HG03159 (cell line): Measurements from ENCODE around the gene ADGRG6.
A peak's percentile ranks its signal among the peaks of the same experiment; 100 is the strongest.
"Not testable (repeated sequence)": the region's sequence is repeated elsewhere in the genome, so short reads cannot be mapped to it uniquely, and the experiment has no call there.

ENCODE experiments used
- ATAC-seq: cut with Tn5 transposase; IDR thresholded peaks from one replicate; pipeline ENCODE4 v1.9.1; 2021; ENCODE audit warnings: mild to moderate bottlenecking, moderate library complexity; ENCODE audit not compliant: unreplicated experiment

ADGRG6 gene

GRCh38 chr6:142301651-142302391 lies at the start of gene ADGRG6:
Gene ADGRG6 (plus strand): TSS chr6:142302007. CDS start chr6:142302330, 323 bp downstream.
- ATAC-seq, result peak; percentile 86

GRCh38 chr6:142254513-142254912 lies 47.3 kb upstream of the ADGRG6 start:
- ATAC-seq, result no peak

- no peak for ATAC-seq
These were observed 46.0 kb upstream of the ADGRG6 start for GRCh38 chr6:142255785-142256184.

- ATAC-seq, result no peak
These were observed 43.5 kb upstream of the ADGRG6 start for GRCh38 chr6:142258305-142258704.

- ATAC-seq, result no peak
These were observed 43.0 kb upstream of the ADGRG6 start for GRCh38 chr6:142258757-142259156.

GRCh38 chr6:142260748-142261147 lies 41.1 kb upstream of the ADGRG6 start:
- ATAC-seq, result no peak

GRCh38 chr6:142262231-142262630 lies 39.6 kb upstream of the ADGRG6 start:
- ATAC-seq, result no peak

- no peak for ATAC-seq
These were observed 36.3 kb upstream of the ADGRG6 start for GRCh38 chr6:142265476-142265875.

GRCh38 chr6:142266060-142266459 lies 35.7 kb upstream of the ADGRG6 start:
- no peak for ATAC-seq

- no peak for ATAC-seq
These were observed 30.3 kb upstream of the ADGRG6 start for GRCh38 chr6:142271476-142271875.

GRCh38 chr6:142274656-142275055 lies 27.2 kb upstream of the ADGRG6 start:
- no peak for ATAC-seq

- ATAC-seq, result no peak
These were observed 26.4 kb upstream of the ADGRG6 start for GRCh38 chr6:142275236-142276006.

GRCh38 chr6:142276256-142276655 lies 25.6 kb upstream of the ADGRG6 start:
- ATAC-seq, result no peak

GRCh38 chr6:142279350-142280180 lies 22.2 kb upstream of the ADGRG6 start:
- no peak for ATAC-seq

- ATAC-seq, result no peak
These were observed 21.5 kb upstream of the ADGRG6 start for GRCh38 chr6:142280265-142280664.

- ATAC-seq, result no peak
These were observed 20.9 kb upstream of the ADGRG6 start for GRCh38 chr6:142280927-142281326.

- ATAC-seq, result not testable (repeated sequence)
These were observed 18.7 kb upstream of the ADGRG6 start for GRCh38 chr6:142283138-142283537.

GRCh38 chr6:142284419-142284818 lies 17.4 kb upstream of the ADGRG6 start:
- no peak for ATAC-seq

- ATAC-seq, result no peak
These were observed 16.3 kb upstream of the ADGRG6 start for GRCh38 chr6:142285235-142286087.

GRCh38 chr6:142286088-142286409 lies 15.8 kb upstream of the ADGRG6 start:
- no peak for ATAC-seq

GRCh38 chr6:142289687-142290086 lies 12.1 kb upstream of the ADGRG6 start:
- ATAC-seq, result no peak
